GM12878 (cell line): ENCODE results near the gene RCVRN.

Experiments
- BACH1 ChIP-seq: fragments of 450-650 bp; IDR thresholded peaks from 2 replicates; pipeline ENCODE4 v1.6.1; 2017; ENCODE audit warnings: mild to moderate bottlenecking, borderline replicate concordance
- CEBPB ChIP-seq, 2 experiments: fragments of 150-350 bp in 1 of 2; IDR thresholded peaks; 2 replicates each; pipeline ENCODE4 v1.6.1; 2012 to 2014; ENCODE audit warnings: low read depth in 2 of 2, low read length in 2 of 2, borderline replicate concordance in 1 of 2, inconsistent platforms in 1 of 2
- CEBPZ ChIP-seq: fragments of 150-350 bp; IDR thresholded peaks from 2 replicates; pipeline ENCODE4 v1.6.1; 2016; ENCODE audit warnings: low read depth, low read length
- CTCF ChIP-seq, 3 experiments: IDR thresholded peaks in 2 of 3; conservative IDR thresholded peaks in 1 of 3; 2 replicates each; pipeline ENCODE4 v1.5.1; 2011; ENCODE audit warnings: low read depth in 3 of 3, low read length in 3 of 3, mild to moderate bottlenecking in 3 of 3, control low read depth in 2 of 3, moderate library complexity in 2 of 3, inconsistent platforms in 1 of 3, mixed read lengths in 1 of 3; ENCODE audit not compliant: control insufficient read depth in 2 of 3, insufficient read depth in 1 of 3; ENCODE audit errors: extremely low read depth in 1 of 3
- EZH2 ChIP-seq: IDR thresholded peaks from 2 replicates; pipeline ENCODE4 v1.6.1; 2012; ENCODE audit warnings: low read depth, mild to moderate bottlenecking, control low read depth, inconsistent platforms, low read length, borderline replicate concordance; ENCODE audit not compliant: control insufficient read depth
- SIN3A ChIP-seq: IDR thresholded peaks from 2 replicates; pipeline ENCODE4 v1.6.1; 2012; ENCODE audit warnings: low read depth, low read length, improper control_type of control experiment
- SP1 ChIP-seq: IDR thresholded peaks from one replicate; pipeline ENCODE4 v1.6.1; 2011; ENCODE audit warnings: low read depth, low read length
- TARDBP ChIP-seq: IDR thresholded peaks from 2 replicates; pipeline ENCODE4 v1.6.1; 2016; ENCODE audit warnings: borderline replicate concordance
- ZNF24 ChIP-seq: fragments of 450-650 bp; IDR thresholded peaks from 2 replicates; pipeline ENCODE4 v1.6.1; 2017; ENCODE audit warnings: antibody characterized with exemption, mild to moderate bottlenecking

- TF ChIP-seq CEBPB (IDR thresholded peaks at IDR 0.05; ENCODE audit: borderline replicate concordance in 1 of 2, low read depth in 2 of 2, low read length in 2 of 2) (no peak), CTCF (IDR thresholded peaks at IDR 0.05 in 2 of 3, conservative IDR thresholded peaks at IDR 0.05 in 1 of 3; ENCODE audit: control insufficient read depth in 2 of 3, extremely low read depth in 1 of 3, insufficient read depth in 1 of 3, low read depth in 3 of 3, low read length in 3 of 3) (no peak), BACH1 (no peak), TARDBP (no peak), CEBPZ (no peak), EZH2 (no peak), SIN3A (no peak), ZNF24 (no peak), SP1 (no peak)
Observed at GRCh38 chr17:9940841-9941240, 35.8 kb upstream of the RCVRN start.
